Measurements from ENCODE around the gene SHC2.
"Not testable (repeated sequence)": the region's sequence is repeated elsewhere in the genome, so short reads cannot be mapped to it uniquely, and the experiment has no call there.

The SHC2 gene

GRCh38 chr19:423691-424466, 37.0 kb downstream of the SHC2 start:
- DNase-seq = no peak
- no peak for TF ChIP-seq GATA1 (IDR thresholded peaks at IDR 0.05; ENCODE audit: low read depth, low read length)
- no peak for TF ChIP-seq POLR2A (IDR thresholded peaks at IDR 0.05; ENCODE audit: low read length)

GRCh38 chr19:422917-423226, 38.0 kb downstream of the SHC2 start:
- DNase-seq = not testable (repeated sequence)

DNA sequence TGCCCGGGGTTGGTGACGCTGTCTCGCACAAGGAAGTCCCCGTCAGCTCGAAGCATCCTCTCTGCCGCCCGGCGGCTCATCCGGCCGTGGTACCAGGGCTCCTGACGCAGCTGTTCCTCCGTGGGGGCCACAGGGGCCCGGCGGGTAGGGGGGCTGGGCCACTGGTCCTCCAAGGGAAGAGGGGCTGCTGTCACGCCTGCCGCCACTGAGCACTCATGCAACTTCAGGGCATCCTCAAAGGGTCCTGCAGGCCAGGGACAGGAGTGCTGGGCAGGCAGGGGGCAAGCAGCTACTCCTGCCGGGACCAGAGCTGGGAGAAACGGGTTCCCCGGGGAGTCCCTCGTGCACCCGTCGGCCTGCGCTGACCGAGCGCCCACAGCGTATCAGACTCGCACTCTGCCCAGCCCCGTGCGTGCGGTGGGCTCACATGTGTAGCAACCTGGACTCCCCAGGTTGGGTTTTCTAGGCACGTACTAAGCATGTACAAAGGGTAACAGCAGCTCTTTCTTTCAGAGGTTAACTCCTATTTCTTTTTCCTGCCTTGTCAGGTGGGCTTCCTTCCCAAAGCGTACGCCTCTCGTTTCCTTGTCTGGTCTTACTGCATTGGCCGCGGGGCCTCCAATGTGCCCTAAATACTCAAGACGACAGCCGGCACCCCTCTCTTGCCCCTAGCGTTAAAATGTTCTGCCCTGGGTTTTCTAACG, 38.5 kb downstream of the SHC2 start:
- DNase-seq = no peak
- TF ChIP-seq GATA1 (IDR thresholded peaks at IDR 0.05; ENCODE audit: low read depth, low read length) = no peak
- no peak for TF ChIP-seq POLR2A (IDR thresholded peaks at IDR 0.05; ENCODE audit: low read length)

GRCh38 chr19:419721-420515, 40.9 kb downstream of the SHC2 start:
- DNase-seq = no peak
- TF ChIP-seq POLR2A (IDR thresholded peaks at IDR 0.05; ENCODE audit: low read length) (no peak), GATA1 (IDR thresholded peaks at IDR 0.05; ENCODE audit: low read depth, low read length) (no peak)

DNA sequence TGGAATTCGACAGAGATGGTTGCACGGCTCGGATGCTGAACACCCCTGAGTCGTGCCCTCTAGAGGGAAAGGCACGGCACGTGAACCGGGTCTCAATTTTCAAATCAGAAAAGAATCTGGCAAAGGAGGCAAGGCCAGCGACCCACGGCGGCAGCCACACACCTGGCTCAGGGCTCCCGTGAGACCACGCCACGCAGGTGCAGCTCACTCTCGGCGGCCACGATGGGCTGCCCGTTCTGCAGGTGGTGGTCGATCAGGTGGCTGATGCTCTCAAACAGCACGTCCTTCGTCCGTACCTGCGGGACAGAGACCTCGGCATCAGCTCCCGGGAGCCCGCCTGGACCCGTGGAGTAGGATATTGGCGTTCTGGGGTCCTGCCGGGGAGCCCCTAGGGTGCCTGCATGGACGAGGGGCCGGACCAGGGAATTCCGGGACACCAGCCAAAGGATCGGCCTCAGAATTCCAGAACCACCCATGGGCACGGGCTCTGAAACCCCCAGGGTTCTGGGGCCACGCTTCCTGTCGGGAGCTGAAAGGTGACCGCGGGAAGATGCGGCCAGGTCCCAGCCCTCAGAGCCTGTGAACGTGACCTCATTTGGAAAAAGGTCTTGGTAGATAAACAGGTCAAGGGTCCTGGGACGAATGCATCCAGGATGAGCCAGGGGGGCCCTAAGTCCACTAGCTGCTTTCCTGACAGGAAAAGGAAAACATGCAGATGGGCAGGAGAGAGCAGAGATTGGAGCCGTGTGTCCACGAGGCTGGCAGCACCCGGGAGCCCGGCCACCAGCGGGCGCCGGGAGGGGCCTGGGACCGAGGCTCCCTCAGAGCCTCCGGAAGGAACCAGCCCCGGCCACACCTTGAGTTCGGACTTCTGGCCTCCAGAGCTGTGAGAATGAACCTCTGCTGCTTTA, 41.8 kb downstream of the SHC2 start:
- no peak for DNase-seq
- TF ChIP-seq GATA1 (IDR thresholded peaks at IDR 0.05; ENCODE audit: low read depth, low read length) (no peak), POLR2A (IDR thresholded peaks at IDR 0.05; ENCODE audit: low read length) (no peak)

- DNase-seq = no peak
Measured at GRCh38 chr19:416416-416815, 44.4 kb downstream of the SHC2 start.

DNA sequence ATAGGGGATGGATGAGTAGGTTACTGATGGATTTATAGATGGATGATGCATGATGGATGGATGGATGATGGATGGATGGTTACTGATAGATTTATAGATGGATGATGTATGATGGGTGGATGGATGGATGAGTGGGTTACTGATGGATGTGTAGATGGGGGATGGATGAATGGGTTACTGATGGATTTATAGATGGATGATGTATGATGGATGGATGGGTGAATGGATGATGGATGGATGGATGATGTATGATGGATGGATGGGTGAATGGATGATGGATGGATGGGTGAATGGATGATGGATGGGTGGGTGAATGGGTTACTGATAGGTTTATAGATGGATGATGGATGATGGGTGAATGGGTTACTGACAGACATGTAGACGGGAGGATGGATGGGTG, 45.5 kb downstream of the SHC2 start:
- TF ChIP-seq GATA1 (IDR thresholded peaks at IDR 0.05; ENCODE audit: low read depth, low read length) (no peak), POLR2A (IDR thresholded peaks at IDR 0.05; ENCODE audit: low read length) (no peak)

More at GRCh38 chr19:416416-416815, 44.4 kb downstream of the SHC2 start:
- TF ChIP-seq POLR2A (IDR thresholded peaks at IDR 0.05; ENCODE audit: low read length) = no peak
- TF ChIP-seq GATA1 (IDR thresholded peaks at IDR 0.05; ENCODE audit: low read depth, low read length) = no peak

GRCh38 chr19:413756-414420, 46.9 kb downstream of the SHC2 start:
- TF ChIP-seq GATA1 (IDR thresholded peaks at IDR 0.05; ENCODE audit: low read depth, low read length) = no peak
- TF ChIP-seq POLR2A (IDR thresholded peaks at IDR 0.05; ENCODE audit: low read length) = no peak
- DNase-seq = no peak

More for the DNA sequence above, 45.5 kb downstream of the SHC2 start:
- DNase-seq = no peak

GRCh38 chr19:412356-413355, 48.2 kb downstream of the SHC2 start:
- no peak for TF ChIP-seq GATA1 (IDR thresholded peaks at IDR 0.05; ENCODE audit: low read depth, low read length)
- TF ChIP-seq POLR2A (IDR thresholded peaks at IDR 0.05; ENCODE audit: low read length) = no peak
- no peak for DNase-seq

- DNase-seq = no peak
- no peak for TF ChIP-seq POLR2A (IDR thresholded peaks at IDR 0.05; ENCODE audit: low read length)
- no peak for TF ChIP-seq GATA1 (IDR thresholded peaks at IDR 0.05; ENCODE audit: low read depth, low read length)
Measured at GRCh38 chr19:411723-412355, 49.0 kb downstream of the SHC2 start.

DNA sequence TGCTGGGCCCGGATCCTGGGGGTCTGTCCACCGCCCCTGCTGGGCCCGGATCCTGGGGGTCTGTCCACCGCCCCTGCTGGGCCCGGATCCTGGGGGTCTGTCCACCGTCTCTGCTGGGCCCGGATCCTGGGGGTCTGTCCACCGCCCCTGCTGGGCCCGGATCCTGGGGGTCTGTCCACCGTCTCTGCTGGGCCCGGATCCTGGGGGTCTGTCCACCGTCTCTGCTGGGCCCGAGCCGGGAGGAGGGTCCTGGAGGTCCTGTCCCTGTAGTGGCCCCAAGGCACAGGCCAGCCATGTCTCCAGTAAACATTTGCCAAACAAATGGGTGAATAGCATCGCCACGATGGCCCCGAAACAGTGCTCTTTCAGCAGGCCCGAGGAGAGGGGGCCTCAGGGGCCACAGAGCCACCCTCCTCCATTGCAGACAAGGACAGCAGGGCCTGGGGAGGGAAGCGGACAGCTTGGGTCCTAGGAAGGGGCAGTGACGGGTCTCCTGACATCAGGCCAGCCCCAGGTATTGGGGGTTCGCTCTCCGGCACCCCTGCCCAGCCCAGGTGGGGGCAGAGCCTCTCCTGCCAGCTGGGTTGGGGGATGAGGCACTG, 49.6 kb downstream of the SHC2 start:
- DNase-seq = not testable (repeated sequence)
